Measurements from ENCODE around the gene HDHD3.
"Not testable (repeated sequence)": the region's sequence is repeated elsewhere in the genome, so short reads cannot be mapped to it uniquely, and the experiment has no call there.

The HDHD3 gene

GRCh38 chr9:113388833-113389232, 12.0 kb upstream of the HDHD3 start:
- DNase-seq: no peak

GRCh38 chr9:113387560-113388230, 10.9 kb upstream of the HDHD3 start:
- no peak for DNase-seq

- DNase-seq: no peak
Measured at GRCh38 chr9:113386571-113387393, 10.0 kb upstream of the HDHD3 start.

- DNase-seq: no peak
Measured at GRCh38 chr9:113381909-113382411, 5.2 kb upstream of the HDHD3 start.

GRCh38 chr9:113381441-113381840, 4.7 kb upstream of the HDHD3 start:
- DNase-seq: not testable (repeated sequence)

- no peak for DNase-seq
Measured at GRCh38 chr9:113380869-113381378, 4.1 kb upstream of the HDHD3 start.

GRCh38 chr9:113379829-113380210, 3.0 kb upstream of the HDHD3 start:
- not testable (repeated sequence) for DNase-seq

- not testable (repeated sequence) for DNase-seq
Measured at GRCh38 chr9:113379094-113379828, 2.5 kb upstream of the HDHD3 start.

GRCh38 chr9:113375057-113376023, 1.4 kb downstream of the HDHD3 start:
- no peak for DNase-seq

- DNase-seq: no peak
Measured at GRCh38 chr9:113373676-113374392, 3.0 kb downstream of the HDHD3 start.

- no peak for DNase-seq
Measured at GRCh38 chr9:113373256-113373655, 3.5 kb downstream of the HDHD3 start.

- DNase-seq: no peak
Measured at GRCh38 chr9:113372059-113372458, 4.7 kb downstream of the HDHD3 start.

- DNase-seq: no peak
Measured at GRCh38 chr9:113370806-113371325, 5.9 kb downstream of the HDHD3 start.

GRCh38 chr9:113369855-113370140, 7.0 kb downstream of the HDHD3 start:
- no peak for DNase-seq

- no peak for DNase-seq
Measured at GRCh38 chr9:113368982-113369854, 7.6 kb downstream of the HDHD3 start.

- no peak for DNase-seq
Measured at GRCh38 chr9:113368348-113368981, 8.3 kb downstream of the HDHD3 start.

- not testable (repeated sequence) for DNase-seq
Measured at GRCh38 chr9:113365652-113366051, 11.1 kb downstream of the HDHD3 start.

GRCh38 chr9:113364951-113365350, 11.8 kb downstream of the HDHD3 start:
- no peak for DNase-seq

GRCh38 chr9:113363336-113363735, 13.4 kb downstream of the HDHD3 start:
- no peak for DNase-seq

Measured in COR-L47 (cell line).